ENCODE results near the gene RMI2.
"Not testable (repeated sequence)": the region's sequence is repeated elsewhere in the genome, so short reads cannot be mapped to it uniquely, and the experiment has no call there.

Gene RMI2

DNA sequence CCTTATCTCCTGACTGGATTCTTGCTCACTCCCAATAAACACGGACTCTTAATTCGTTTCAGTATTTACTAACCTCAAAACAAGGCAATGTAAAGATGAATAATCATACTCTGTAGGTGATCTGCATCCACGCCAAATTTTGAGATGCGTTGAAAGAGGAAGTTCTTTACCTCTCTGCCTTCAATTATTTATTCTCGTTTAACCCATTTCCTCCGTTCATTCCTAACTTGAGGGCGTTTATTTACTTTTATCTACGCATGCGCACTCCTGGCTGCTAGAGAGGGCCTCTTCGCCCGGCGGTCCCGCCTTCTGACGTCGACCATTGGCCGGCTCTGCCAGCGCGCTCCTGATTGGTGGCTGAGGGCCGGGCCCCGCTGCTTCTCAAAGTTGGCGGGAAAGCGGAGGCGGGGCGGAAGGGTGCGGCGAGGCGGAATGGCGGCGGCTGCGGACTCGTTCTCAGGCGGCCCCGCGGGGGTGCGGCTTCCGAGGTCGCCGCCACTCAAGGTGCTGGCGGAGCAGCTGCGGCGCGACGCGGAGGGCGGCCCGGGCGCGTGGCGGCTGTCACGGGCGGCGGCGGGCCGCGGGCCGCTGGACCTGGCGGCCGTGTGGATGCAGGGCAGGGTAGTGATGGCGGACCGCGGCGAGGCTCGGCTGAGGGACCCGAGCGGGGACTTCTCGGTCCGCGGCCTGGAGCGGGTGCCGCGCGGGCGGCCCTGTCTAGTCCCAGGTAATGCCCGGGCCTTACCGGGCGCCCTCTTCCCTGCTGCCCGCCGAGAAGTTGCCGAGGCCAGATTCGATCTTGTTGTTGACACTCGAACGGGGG, at the start of gene RMI2:
Gene RMI2, plus strand, starts transcription at position 420 of the 823 bp plus-strand sequence. Its CDS starts 13 bp downstream, at position 433.
- peak; percentile 92 for DNase-seq

DNA sequence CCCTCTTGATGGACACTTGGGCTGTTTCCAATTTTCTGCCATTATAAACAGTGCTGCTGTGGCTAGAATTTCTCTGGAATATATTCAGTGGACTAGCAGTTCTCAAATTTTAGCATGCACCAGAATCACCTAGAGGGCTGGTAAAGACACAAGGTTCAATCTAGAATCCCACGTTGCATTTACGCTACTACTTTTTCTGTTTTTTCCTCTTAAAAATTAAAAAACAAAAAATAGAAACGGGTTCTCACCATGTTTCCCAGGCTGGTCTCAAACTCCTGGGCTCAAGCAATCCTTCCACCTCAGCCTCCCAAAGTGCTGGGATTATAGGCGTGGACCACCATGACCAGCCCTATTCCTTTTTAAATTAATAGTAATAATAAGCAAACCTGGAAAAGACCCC, 49.6 kb upstream of the RMI2 start:
- no peak for DNase-seq

DNA sequence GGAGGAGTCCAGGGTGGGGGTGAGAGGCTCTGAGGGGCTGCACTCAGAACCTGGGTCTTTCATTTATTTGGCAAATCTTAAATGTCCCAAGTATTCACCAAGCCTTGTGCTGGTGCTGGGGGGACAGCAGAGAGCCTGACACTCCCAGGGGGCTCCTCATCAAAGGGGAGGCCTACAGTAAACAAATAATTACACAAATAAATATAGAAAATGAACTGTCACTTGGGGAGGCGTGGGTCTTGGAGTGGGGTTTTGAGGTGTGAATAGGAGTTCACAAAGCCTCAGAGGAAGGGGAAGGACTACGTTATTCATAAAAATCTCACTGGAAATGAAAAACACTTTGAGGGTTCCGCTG, 48.9 kb upstream of the RMI2 start:
- DNase-seq, result no peak

DNA sequence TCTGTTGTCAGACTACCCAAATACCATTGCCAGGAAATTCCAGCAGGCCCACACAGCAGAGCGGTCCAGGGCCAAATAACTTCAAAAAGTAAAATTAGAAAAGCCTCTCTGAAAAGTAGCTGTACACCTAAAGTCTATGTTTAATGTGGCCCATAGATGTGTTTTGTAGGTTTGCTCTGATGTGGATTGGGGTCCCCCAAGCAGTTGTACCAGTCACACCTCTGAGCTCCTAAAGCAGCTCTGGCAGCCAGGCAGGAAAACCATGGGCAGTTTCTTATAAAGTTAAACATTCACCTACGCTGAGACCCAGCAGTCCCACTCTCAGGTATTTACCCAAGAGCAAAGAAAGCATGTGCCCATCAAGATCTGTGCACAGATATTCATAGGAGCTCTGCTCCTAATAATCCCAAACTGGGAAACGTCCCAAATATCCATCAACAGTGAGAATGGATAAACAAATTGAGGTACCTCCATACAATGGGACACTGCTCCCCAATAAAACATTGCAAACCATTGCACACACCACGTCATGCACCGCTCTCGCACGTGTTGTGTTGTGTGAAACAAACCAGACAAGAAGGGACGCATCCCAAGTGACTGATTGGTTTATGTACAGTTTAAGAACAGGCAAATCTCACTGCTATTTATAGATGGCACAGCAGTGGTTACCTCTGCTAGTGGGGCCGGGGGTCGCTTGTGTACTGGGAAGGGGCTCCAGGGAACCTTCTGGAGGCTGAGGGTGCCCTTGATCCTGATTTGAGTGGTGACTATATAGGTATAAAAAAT, 48.4 kb upstream of the RMI2 start:
- no peak for DNase-seq

DNA sequence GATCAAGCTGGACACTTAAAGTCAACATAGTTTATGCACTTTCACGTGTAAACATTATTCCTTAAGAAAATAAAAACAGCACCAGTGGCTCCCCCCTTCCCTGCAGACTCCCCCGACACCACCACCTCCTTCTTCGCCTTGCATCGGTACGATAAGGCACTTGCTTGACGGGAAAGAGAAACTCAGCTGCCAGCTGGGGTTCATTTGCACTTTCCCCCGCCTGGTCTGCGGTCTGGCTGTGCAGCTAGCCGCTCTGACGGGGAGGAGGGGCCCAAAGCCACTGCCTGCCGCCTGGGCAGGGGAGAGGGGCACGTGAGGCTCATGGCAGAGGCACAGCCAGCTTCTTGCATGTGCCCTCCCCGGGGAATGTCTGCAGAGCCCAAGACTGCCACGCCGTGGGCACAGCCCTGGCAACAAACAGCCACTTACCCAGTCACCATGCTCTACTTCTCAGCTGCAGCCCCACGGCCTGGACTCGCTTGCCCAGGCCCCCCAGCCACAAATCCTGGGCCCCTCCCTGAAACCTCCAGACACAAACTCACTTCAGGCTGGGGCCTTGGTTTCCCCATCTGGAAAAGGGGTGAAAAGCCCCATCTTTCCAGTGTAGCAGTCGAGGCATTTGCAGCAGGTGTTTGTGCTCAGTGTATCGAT, 47.6 kb upstream of the RMI2 start:
- peak; percentile 40 for DNase-seq

DNA sequence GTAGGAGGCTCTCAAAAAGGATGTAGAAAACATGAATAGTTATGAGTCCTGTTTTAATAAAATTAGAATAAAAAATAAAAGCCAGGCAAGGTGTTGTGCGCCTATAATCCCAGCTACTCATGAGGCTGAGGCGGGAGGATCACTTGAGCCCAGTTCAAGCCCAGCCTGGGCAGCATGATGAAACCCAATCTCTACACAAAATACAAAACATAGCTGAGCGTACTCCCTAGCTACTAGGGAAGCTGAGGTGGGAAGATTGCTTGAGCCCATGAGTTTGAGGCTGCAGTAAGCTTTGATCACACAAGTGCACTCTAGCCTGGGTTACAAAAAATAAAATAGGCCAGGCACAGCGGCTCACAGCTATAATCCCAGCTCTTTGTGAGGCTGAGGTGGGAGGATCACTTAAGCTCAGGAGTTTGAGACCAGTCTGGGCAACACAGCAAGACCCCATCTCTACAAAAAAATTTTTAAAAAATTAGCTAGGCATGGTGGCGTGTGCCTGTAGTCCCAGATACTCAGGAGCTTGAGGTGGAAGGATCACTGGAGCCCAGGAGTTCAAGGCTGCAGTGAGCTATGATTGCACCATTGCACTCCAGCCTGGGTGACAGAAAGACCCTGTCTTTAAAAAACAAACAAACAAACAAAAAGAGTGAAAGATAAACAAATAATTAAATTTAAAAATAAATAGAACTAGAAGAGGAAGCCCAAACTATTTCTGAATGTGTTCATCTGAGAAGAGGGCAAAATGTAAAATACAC, 46.9 kb upstream of the RMI2 start:
- no peak for DNase-seq

DNA sequence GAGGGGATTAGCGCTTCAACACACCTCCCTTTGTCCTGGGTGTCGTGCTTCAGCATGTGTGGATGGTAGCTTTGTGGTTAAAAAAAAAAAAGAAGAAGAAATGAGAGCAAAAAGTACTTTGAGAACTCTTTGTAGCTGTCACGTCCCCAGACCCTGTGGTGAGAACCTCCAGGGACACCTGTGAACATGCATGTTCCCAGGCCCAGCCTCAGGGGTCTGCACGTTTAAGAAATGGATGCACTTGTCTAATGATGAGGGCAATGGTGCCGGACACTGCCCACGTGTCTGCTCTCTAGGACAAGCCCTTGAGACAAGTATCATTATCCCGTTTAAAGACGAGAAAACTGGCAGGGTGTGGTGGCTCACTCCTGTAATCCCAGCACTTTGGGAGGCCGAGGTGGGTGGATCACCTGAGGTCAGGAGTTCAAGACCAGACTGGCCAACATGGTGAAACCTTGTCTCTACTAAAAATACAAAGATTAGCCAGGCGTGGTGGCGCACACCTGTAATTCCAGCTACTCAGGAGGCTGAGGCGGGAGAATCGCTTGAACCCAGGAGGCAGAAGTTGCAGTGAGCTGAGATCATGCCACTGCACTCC, 46.2 kb upstream of the RMI2 start:
- DNase-seq, result not testable (repeated sequence)

DNA sequence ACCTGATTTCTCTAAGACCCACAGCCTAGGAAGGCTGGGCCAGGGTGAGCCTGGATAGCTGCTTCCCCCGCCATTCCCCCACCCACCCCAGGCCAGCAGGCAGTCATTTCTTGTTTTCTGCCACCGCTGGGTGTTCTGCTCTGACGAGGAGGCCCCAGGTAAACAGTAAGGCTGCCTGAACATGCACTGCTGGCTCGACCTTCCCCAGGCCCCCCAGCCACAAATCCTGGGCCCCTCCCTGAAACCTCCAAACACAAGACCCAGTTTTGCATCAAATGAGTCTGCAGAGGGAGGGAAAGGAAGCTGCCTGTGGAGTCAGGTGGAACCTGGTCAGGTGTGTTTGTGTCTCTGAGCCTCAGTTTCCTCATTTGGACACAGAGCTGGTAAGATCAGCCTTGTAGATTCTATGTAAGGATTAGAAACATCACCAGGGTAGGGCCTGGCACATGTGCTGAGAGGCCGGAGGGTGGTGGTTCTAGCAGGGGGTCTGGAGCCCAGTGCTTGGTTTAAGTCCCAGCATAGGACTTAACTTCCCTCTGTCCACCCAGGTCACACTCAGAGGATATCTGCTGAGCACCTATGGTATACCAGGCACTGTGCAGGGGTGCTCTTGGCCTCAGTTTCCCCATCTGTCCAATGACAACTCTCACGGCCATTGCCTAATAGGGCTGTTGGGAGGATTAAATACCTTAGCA, 45.2 kb upstream of the RMI2 start:
- no peak for DNase-seq

DNA sequence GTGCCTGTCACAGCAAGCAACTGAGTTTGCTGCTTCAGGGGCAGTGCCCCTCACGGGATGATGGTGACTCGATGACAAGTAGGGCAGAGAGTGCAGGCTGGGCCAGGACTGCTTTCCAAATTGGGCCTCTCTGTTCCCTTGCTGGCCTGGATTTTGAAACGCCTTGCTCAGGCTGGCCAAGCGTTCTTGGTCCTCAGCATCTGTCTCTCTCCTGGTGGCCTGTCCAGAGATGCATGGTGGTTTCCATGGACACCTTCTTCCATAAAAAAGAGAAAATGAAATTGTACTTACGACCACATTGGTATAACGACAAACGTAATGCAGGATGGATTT, 44.7 kb upstream of the RMI2 start:
- DNase-seq, result no peak

DNA sequence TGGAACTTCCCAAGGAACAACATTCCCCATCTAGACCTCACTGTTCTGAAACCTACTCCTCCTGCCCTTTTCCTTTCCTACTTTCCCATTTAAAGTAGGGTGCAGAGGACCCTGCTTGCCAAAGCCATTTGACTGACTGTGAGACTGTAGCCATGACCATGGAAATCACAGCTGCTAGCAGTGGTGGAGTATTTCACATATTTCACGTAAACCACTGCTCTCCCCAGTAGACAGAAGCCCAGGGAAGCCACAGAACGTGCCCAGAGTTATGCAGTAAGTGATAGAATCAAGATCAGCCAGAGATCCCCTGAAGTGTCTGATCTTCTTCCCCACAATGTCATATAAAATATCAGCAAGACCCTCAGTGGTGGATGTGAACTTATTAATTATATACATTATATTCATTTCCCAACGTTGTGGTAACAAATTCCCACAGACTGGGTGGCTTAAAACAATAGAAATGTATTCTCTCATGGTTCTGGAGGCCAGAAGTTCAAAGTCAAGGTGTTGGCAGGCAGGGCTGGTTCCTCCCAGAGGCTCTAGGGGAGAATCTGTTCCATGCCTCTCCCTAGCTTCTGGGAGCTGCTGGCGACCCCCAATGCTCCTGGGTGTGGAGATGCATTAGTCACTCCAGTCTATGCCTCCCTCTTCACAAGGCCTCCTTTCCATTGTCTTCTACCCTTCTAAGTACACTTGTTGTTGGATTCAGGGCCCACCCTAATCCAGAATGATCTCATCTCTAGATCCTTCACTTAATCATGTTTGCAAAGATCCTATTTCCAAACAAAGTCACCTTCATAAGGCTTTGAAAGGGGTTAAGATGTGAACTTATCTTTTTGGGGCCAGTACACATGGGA, 43.4 kb upstream of the RMI2 start:
- no peak for DNase-seq

DNA sequence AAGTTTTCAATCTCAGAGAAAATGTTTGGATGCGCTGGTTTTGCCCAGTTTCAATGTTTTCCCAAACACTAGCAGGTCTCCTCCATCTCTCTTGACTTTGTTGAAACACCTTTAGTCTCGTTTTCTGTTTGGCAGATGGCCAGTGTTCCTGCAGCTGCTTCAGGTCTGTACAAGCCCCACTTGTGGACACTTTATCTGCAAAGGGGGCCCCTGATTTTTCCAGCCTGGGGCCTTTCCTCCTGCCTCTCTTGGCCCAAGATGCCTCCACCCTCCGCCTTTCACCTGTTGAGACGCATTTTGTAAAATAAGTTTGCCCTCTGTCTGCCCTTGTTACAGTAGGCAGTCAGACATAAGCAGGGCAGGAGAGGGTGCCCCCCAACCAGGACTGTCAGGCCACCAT, 42.3 kb upstream of the RMI2 start:
- DNase-seq, result no peak

DNA sequence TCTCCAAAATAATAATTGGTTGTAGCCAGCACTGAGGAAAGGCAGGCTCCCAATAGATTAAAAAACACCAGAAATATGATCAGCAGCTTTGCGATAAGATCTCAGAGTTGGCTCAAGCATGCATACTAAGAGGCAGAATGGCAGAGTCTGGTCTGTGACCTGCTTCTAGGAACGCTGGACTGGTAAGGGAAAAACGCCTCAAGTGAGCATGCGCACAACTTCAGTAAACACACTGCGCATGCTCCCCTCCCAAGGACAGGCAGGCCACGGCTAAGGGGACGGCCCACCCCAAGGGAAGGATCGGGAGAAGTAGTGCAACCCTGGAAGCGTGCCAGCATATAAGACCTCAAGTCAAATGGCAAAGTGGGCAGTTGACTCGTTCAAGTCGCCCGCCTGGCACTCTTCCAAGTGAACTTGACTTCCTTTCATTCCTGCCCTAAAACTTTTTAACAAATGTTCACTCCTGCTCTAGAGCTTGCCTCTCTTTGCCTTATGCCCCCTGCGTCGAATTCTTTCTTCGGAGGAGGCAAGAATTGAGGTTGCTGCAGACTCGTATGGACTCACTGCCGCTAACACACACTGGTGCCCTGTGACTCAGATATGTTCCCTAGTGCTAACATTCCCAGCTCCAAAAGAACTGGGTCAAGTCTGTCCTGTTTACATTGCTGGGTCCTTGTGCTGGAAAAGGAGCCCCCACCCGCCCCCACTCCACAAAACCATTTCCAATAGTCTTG, 41.7 kb upstream of the RMI2 start:
- no peak for DNase-seq

DNA sequence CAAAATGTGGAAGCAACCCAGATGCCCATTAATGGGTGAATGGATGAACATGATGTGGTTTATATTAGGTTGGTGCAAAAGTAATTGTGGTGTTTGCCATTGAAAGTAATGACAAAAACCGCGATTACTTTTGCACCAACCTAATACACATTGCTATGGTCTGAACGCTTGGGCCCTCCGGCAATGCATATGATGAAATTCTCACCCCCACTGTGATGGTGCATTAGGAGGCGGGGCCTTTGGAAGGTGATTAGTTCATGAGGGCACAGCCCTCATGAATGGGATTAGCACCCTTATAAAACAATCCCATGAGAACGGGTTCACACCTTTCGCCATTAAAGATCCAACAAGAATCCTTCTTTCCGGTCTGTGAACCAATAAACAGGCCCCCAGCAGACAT, 38.9 kb upstream of the RMI2 start:
- no peak for DNase-seq

DNA sequence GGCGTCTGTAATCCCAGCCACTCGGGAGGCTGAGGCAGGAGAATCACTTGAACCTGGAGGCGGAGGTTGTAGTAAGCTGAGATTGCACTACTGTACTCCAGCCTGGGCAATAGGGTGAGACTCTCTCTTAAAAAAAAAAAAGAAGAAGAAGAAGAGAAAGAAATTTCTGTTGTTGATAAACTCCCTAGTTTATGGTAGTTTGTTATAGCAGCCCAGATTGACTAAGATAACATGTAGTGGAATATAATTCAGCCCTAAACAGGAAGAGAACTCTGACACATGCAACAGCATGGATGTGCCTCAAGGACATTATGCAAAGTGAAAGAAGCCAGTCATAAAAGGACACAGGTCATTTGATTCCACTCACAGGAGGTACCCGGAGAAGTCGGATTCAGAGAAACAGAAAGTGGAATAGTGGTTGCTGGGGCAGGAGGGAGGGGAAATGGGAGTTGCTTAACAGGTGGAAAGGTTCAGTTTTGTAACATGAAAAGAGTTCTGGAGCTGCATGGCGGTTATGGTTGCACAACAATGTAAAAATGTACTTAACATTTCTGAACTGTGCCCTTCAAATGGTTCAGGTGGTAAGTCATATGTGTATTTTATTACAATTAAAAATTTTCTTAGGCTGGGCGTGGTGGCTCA, 38.1 kb upstream of the RMI2 start:
- DNase-seq, result no peak

DNA sequence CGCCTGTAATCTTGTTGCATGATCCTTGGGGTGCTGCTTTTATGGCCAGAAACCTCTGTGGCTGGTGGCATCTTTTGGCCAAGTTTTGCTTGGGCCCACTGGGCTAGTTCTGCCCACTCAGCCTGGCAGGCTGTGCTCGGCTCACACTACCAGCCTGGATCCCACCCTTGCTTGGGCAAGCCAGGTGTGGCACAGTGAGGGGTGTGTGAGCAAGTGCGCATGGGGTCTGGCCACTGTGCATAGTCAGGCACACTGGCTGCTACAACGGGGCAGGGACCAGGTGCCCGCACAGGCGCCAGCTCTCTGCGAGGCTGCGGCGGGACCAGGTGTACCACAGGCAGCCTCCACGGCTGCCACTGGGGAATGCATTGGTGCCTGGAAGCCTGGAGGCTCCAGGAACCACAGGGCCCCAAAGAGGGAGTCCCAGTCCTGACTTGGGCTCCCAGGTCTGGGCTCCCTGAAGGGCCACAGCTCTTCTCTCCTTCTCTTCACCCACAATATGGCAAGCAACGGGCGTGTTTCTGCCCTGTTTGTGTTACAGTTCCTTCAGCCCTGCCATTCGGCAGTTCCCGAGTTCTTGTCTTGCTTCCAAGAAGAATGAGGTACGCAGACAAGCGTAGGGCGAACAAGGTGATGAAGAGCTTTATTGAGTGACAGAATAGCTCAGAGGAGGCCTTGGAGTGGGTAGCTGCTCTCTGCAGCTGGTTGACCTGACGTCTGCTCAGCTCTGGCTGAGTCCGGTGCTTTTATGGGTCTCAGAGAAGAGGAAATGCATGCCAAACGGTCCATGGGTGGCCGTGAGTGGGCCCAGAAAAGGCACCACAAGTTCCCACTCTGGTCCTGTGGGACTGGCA, 37.4 kb upstream of the RMI2 start:
- DNase-seq, result no peak

DNA sequence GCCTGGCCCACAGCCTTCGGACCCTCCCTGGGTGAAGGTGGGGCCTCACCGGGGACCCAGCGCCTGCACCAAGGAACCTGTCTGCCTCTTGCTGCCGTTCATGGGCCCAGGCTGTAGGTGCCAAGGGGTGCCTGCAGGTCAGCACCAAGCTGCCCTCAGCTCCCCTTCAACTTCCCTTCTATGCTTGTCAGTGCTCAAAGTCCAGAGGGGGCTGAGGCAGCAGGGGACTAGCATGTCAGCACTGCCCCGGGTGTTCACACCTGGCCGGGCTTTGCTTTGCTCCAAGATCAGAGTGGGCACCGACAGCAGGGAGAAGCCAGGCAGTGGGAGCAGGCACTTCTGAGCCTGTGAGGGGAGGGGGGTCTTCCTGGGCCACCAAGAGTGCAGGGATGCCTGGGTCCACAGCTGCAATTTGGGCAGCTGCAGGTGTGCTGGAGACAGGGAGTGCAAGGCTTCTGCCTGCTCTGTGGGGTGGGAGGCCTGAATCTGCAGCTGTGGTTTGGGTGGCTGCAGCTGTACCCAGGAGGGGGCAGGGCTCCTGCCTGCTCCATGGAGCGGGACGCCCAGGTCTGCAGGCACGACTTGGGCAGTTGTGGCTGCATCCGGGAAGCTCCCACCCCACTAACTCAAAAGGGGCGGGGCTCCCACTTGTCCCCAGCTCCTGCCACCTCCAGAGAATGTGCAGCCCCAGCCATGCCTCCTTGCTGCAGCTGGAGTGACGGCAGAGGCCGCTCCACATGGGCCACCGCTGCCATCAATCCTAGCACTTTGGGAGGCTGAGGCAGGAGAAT, 36.6 kb upstream of the RMI2 start:
- DNase-seq, result no peak

DNA sequence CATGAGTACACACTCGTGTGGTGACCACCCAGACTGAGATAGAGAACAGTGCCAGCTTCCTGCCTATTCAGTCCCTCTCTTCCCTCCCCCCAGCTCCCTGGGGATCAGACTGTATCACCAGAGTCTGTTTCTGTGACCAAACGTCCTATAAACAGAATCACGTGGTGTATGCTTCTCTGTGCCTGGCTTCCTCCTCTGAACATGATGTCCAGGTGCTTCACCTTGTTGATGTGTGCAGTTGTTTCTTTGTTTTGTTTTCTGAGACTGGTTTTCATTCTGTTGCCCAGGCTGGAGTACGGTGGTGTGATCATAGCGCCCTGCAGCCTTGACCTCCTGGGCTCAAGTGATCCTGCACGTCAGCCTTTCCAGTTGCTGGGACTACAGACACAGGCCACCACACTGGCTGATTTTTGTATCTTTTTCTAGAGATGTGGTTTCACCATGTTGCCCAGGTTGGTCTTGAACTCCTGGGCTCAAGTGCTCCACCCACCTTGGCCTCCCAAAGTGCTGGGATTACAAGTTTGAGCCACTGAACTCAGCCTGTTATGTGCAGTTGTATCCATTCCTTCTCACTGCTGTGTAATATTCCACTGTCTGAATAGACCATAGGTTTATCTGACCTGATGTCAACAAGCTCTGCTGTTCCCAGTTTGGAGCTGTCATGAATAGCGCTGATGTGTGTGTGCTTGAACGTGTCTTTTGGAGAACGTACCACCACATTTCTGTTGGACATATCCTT, 35.2 kb upstream of the RMI2 start:
- no peak for DNase-seq

DNA sequence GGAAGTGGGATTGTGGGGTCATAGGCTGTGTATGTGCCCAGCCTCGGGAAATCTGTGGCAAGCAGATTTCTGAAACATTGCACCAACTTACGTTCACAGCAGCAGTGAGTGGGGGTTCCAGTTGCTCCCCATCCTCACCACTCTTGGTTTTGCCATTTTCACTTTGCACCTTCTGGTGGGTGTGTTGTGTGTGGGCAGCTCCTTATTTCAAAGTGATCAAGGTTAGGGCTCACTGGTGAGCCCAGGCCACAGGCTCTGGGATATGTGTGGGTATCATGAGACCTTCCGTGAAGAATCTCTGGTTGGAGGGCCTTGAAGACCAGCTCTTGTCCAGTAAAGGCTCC, 34.7 kb upstream of the RMI2 start:
- DNase-seq, result no peak

Measured in activated T-cell treated with anti-CD3 and anti-CD28 coated beads for 4 hours (primary cell).